GM21367 (cell line): ENCODE measurements around the gene FXYD5.

Experiments used
- ATAC-seq: cut with Tn5 transposase; IDR thresholded peaks from one replicate; pipeline ENCODE4 v1.9.1; 2021; ENCODE audit not compliant: unreplicated experiment

Gene FXYD5

GRCh38 chr19:35211545-35212230 lies 57.2 kb downstream of the FXYD5 start:
- no peak for ATAC-seq

DNA sequence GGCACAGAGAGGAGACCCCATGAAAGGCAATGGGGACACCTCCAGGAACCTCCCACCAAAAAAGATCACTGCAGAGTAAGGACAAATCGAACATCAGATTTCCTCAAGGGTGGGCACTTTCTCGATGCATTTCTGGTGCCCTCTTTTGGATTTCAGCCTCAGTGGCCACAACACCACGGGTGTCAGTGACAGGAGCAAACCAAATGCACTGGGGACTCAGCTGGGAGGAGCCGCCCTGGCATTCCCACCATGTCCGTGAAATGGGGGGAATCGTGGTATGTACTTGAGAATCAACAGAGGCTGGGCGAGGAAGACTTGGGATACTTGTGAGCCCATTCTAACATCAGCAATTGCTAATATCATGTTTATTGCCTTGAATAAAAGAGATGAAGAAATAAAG lies 57.7 kb downstream of the FXYD5 start:
- no peak for ATAC-seq

DNA sequence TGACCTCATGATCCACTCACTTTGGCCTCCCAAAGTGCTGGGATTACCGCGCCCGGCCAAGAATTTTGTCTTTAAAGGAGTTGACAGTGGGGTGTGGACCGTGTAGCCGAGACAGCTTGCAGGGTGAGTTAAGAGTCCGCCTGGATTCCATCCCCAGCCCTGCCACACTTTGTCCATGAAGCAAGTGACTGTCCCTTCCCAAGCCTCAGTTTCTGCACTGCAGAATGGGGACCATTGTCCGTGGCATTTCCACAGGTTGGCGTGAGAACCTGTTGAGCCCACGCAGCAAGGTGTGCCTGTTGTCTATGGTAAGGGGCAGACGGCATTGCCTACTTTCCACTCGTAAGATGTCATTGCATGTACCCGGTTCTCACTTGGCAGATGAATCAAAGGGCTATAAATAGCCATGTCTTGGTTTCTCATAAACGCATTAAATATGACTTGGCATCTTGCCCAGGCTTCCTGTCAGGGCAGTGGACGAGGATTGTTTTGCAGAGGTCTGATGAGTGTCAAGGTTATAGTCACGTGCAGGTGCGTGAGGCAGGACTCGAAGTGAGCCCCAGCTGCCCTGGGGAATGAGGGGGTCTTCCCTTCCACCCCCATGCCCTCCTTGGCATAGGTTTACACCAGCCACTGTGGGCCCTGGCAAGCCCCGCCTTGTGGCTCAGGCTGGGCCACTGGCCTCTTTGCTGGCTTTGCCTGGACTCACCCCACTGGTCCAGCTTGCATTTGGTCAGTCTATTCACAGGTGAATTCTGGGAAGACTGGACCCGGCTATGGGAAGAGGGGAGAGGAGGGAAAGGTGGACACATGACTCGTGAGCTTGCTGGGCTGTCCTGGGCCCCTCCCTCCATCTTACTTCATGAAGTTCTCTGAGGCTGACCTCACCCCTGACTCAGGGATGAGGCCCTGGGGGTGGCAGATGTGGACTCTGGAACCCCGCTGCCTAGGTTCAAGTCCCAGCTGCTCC lies 59.4 kb downstream of the FXYD5 start:
- ATAC-seq = peak; percentile 54

- no peak for ATAC-seq
Observed at GRCh38 chr19:35214766-35215422, 60.4 kb downstream of the FXYD5 start.

GRCh38 chr19:35216016-35216832 lies 61.7 kb downstream of the FXYD5 start:
- ATAC-seq = no peak

DNA sequence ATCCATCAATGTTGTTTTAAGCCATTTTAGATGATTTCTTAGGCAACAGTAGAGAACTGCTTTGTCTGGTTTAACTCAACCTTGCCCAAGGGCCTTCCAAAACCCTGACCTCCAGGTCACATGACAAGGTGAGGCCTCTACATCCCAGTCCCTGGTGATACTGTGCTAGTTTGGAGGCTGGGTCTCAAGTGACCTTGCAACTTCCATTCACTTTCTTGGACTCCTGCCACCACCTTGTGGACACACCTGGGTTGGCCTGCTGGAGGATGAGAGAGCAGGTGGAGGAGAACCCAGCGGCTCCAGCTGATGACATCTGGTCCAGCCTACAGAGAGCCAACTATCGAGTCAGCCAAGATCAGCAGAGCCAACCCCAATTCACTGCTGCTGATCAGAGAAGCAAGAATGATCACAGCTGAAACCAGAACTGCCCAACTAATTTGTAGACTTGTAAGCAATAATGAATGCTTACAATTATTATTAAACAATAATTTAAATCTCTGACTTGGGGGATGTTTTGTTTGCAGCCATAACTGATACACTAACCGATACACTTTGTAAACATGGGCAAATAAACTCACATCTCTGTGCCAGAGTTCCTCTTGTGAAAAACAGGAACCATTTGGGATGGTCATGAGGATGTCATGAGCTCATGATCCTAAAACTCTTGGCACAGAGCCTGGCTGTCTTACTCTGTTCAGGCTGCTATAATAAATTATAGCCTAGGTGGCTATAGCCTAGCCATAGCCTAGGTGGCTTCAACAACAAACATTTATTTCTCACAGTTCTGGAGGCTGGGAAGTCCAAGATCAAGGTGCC lies 62.5 kb downstream of the FXYD5 start:
- ATAC-seq = no peak

GRCh38 chr19:35217649-35217990 lies 63.1 kb downstream of the FXYD5 start:
- no peak for ATAC-seq

DNA sequence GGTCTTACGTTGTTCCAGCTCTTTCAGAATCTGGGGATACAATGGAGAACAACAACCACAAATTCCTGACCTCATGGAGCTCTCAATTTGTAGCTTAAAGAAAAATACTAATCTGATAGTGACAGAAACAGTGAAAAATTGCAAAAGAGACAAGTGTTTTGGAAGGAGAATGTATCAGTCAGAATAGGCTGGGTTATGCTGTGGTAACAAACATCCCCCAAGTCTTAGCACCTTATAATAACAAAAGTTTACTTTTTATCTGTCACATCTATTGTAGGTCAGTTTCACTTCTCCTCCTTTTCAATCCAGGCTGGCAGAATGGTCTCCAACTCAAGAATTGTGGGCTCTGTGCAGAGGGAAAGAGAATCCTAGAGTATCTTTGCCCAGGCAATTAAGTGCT lies 64.5 kb downstream of the FXYD5 start:
- no peak for ATAC-seq
